ENCODE data around the gene GPC3. TPM values are rescaled to one million over a fixed set of nuclear protein-coding genes. Genes with fewer than 3 reads are reported as not detected.

The GPC3 gene
- total and polyA plus RNA-seq, 4 donors, result 70.5 to 109 (median 76.3) TPM

- WGBS (ENCODE audit: insufficient coverage), result no CpG with 5 or more reads among the region's 3 CpGs
- Histone ChIP-seq H3K36me3 (ENCODE audit: control insufficient read depth, insufficient read depth, low read length) (no peaks in the 10 kb centered on the region), H3K27me3 (ENCODE audit: control insufficient read depth, insufficient read depth, low read length) (no peaks in the 10 kb centered on the region), H3K27ac (ENCODE audit: low read depth, low read length) (no peak overlapping the region), H3K4me3 (ENCODE audit: low read depth, low read length) (no peak overlapping the region), H3K9me3 (ENCODE audit: control insufficient read depth, insufficient read depth, low read length) (peaks cover 2% of the 10 kb centered on the region), H3K4me1 (ENCODE audit: control insufficient read depth, insufficient read depth, low read length) (no peaks in the 10 kb centered on the region)
- DNase-seq (ENCODE audit: low read depth in 4 of 6, low spot score in 6 of 6), result no peak
Measured at GRCh38 chrX:133544115-133544514, 441.3 kb downstream of the GPC3 start.

GRCh38 chrX:133543654-133544053, 441.7 kb downstream of the GPC3 start:
- 91% methylated on average over 1 of the region's 2 CpGs for WGBS (ENCODE audit: insufficient coverage)
- Histone ChIP-seq H3K36me3 (ENCODE audit: control insufficient read depth, insufficient read depth, low read length) (no peaks in the 10 kb centered on the region), H3K4me3 (ENCODE audit: low read depth, low read length) (no peak overlapping the region), H3K9me3 (ENCODE audit: control insufficient read depth, insufficient read depth, low read length) (peaks cover 2% of the 10 kb centered on the region), H3K27me3 (ENCODE audit: control insufficient read depth, insufficient read depth, low read length) (no peaks in the 10 kb centered on the region), H3K4me1 (ENCODE audit: control insufficient read depth, insufficient read depth, low read length) (no peaks in the 10 kb centered on the region), H3K27ac (ENCODE audit: low read depth, low read length) (no peak overlapping the region)
- DNase-seq (ENCODE audit: low read depth in 4 of 6, low spot score in 6 of 6), result no peak

GRCh38 chrX:133542476-133542875, 442.9 kb downstream of the GPC3 start:
- WGBS (ENCODE audit: insufficient coverage), result 56% methylated on average over 2 of the region's 3 CpGs
- DNase-seq (ENCODE audit: low read depth in 4 of 6, low spot score in 6 of 6), result peak in 1 of 6 donors; percentile 68
- Histone ChIP-seq H3K9me3 (ENCODE audit: control insufficient read depth, insufficient read depth, low read length) (peaks cover 2% of the 10 kb centered on the region), H3K4me1 (ENCODE audit: control insufficient read depth, insufficient read depth, low read length) (no peaks in the 10 kb centered on the region), H3K4me3 (ENCODE audit: low read depth, low read length) (no peak overlapping the region), H3K27me3 (ENCODE audit: control insufficient read depth, insufficient read depth, low read length) (no peaks in the 10 kb centered on the region), H3K36me3 (ENCODE audit: control insufficient read depth, insufficient read depth, low read length) (no peaks in the 10 kb centered on the region), H3K27ac (ENCODE audit: low read depth, low read length) (no peak overlapping the region)

GRCh38 chrX:133541021-133541420, 444.4 kb downstream of the GPC3 start:
- DNase-seq (ENCODE audit: low read depth in 4 of 6, low spot score in 6 of 6), result no peak
- Histone ChIP-seq H3K27me3 (ENCODE audit: control insufficient read depth, insufficient read depth, low read length) (no peaks in the 10 kb centered on the region), H3K4me1 (ENCODE audit: control insufficient read depth, insufficient read depth, low read length) (no peaks in the 10 kb centered on the region), H3K36me3 (ENCODE audit: control insufficient read depth, insufficient read depth, low read length) (no peaks in the 10 kb centered on the region), H3K9me3 (ENCODE audit: control insufficient read depth, insufficient read depth, low read length) (peaks cover 2% of the 10 kb centered on the region), H3K4me3 (ENCODE audit: low read depth, low read length) (no peak overlapping the region), H3K27ac (ENCODE audit: low read depth, low read length) (no peak overlapping the region)

GRCh38 chrX:133538148-133538547, 447.2 kb downstream of the GPC3 start:
- no peaks in the 10 kb centered on the region for H3K36me3 ChIP-seq (ENCODE audit: control insufficient read depth, insufficient read depth, low read length)
- no peak for DNase-seq (ENCODE audit: low read depth in 4 of 6, low spot score in 6 of 6)
- 56% methylated on average over 3 of the region's 4 CpGs for WGBS (ENCODE audit: insufficient coverage)
- H3K9me3 ChIP-seq (ENCODE audit: control insufficient read depth, insufficient read depth, low read length), result no peaks in the 10 kb centered on the region
- no peak overlapping the region for H3K4me3 ChIP-seq (ENCODE audit: low read depth, low read length)
- no peaks in the 10 kb centered on the region for H3K27me3 ChIP-seq (ENCODE audit: control insufficient read depth, insufficient read depth, low read length)
- no peaks in the 10 kb centered on the region for H3K4me1 ChIP-seq (ENCODE audit: control insufficient read depth, insufficient read depth, low read length)
- no peak overlapping the region for H3K27ac ChIP-seq (ENCODE audit: low read depth, low read length)

GRCh38 chrX:133537142-133537541, 448.3 kb downstream of the GPC3 start:
- DNase-seq (ENCODE audit: low read depth in 4 of 6, low spot score in 6 of 6), result no peak
- WGBS (ENCODE audit: insufficient coverage), result 78% methylated on average over 3 of the region's 3 CpGs
- Histone ChIP-seq H3K4me3 (ENCODE audit: low read depth, low read length) (no peak overlapping the region), H3K27ac (ENCODE audit: low read depth, low read length) (no peak overlapping the region), H3K27me3 (ENCODE audit: control insufficient read depth, insufficient read depth, low read length) (no peaks in the 10 kb centered on the region), H3K36me3 (ENCODE audit: control insufficient read depth, insufficient read depth, low read length) (no peaks in the 10 kb centered on the region), H3K4me1 (ENCODE audit: control insufficient read depth, insufficient read depth, low read length) (no peaks in the 10 kb centered on the region), H3K9me3 (ENCODE audit: control insufficient read depth, insufficient read depth, low read length) (no peaks in the 10 kb centered on the region)

- no peak overlapping the region for H3K27ac ChIP-seq (ENCODE audit: low read depth, low read length)
- H3K9me3 ChIP-seq (ENCODE audit: control insufficient read depth, insufficient read depth, low read length), result no peaks in the 10 kb centered on the region
- 67% methylated on average over 2 of the region's 2 CpGs for WGBS (ENCODE audit: insufficient coverage)
- H3K36me3 ChIP-seq (ENCODE audit: control insufficient read depth, insufficient read depth, low read length), result no peaks in the 10 kb centered on the region
- no peaks in the 10 kb centered on the region for H3K27me3 ChIP-seq (ENCODE audit: control insufficient read depth, insufficient read depth, low read length)
- H3K4me1 ChIP-seq (ENCODE audit: control insufficient read depth, insufficient read depth, low read length), result no peaks in the 10 kb centered on the region
- no peak for DNase-seq (ENCODE audit: low read depth in 4 of 6, low spot score in 6 of 6)
- no peak overlapping the region for H3K4me3 ChIP-seq (ENCODE audit: low read depth, low read length)
Measured at GRCh38 chrX:133535066-133535465, 450.3 kb downstream of the GPC3 start.

- H3K4me3 ChIP-seq (ENCODE audit: low read depth, low read length), result no peak overlapping the region
- no CpG with 5 or more reads among the region's 4 CpGs for WGBS (ENCODE audit: insufficient coverage)
- no peaks in the 10 kb centered on the region for H3K27me3 ChIP-seq (ENCODE audit: control insufficient read depth, insufficient read depth, low read length)
- no peaks in the 10 kb centered on the region for H3K9me3 ChIP-seq (ENCODE audit: control insufficient read depth, insufficient read depth, low read length)
- H3K4me1 ChIP-seq (ENCODE audit: control insufficient read depth, insufficient read depth, low read length), result no peaks in the 10 kb centered on the region
- H3K27ac ChIP-seq (ENCODE audit: low read depth, low read length), result no peak overlapping the region
- DNase-seq (ENCODE audit: low read depth in 4 of 6, low spot score in 6 of 6), result no peak
- H3K36me3 ChIP-seq (ENCODE audit: control insufficient read depth, insufficient read depth, low read length), result no peaks in the 10 kb centered on the region
Measured at GRCh38 chrX:133534172-133534571, 451.2 kb downstream of the GPC3 start.

- H3K27ac ChIP-seq (ENCODE audit: low read depth, low read length), result no peak overlapping the region
- 50% methylated on average over 2 of the region's 3 CpGs for WGBS (ENCODE audit: insufficient coverage)
- H3K4me1 ChIP-seq (ENCODE audit: control insufficient read depth, insufficient read depth, low read length), result no peaks in the 10 kb centered on the region
- H3K4me3 ChIP-seq (ENCODE audit: low read depth, low read length), result no peak overlapping the region
- H3K9me3 ChIP-seq (ENCODE audit: control insufficient read depth, insufficient read depth, low read length), result no peaks in the 10 kb centered on the region
- no peak for DNase-seq (ENCODE audit: low read depth in 4 of 6, low spot score in 6 of 6)
- H3K27me3 ChIP-seq (ENCODE audit: control insufficient read depth, insufficient read depth, low read length), result no peaks in the 10 kb centered on the region
- H3K36me3 ChIP-seq (ENCODE audit: control insufficient read depth, insufficient read depth, low read length), result no peaks in the 10 kb centered on the region
Measured at GRCh38 chrX:133533249-133533648, 452.1 kb downstream of the GPC3 start.

- Histone ChIP-seq H3K36me3 (ENCODE audit: control insufficient read depth, insufficient read depth, low read length) (no peaks in the 10 kb centered on the region), H3K27ac (ENCODE audit: low read depth, low read length) (no peak overlapping the region), H3K9me3 (ENCODE audit: control insufficient read depth, insufficient read depth, low read length) (no peaks in the 10 kb centered on the region), H3K27me3 (ENCODE audit: control insufficient read depth, insufficient read depth, low read length) (no peaks in the 10 kb centered on the region), H3K4me3 (ENCODE audit: low read depth, low read length) (no peak overlapping the region), H3K4me1 (ENCODE audit: control insufficient read depth, insufficient read depth, low read length) (no peaks in the 10 kb centered on the region)
- no peak for DNase-seq (ENCODE audit: low read depth in 4 of 6, low spot score in 6 of 6)
- WGBS (ENCODE audit: insufficient coverage), result 64% methylated on average over 5 of the region's 6 CpGs
Measured at GRCh38 chrX:133530960-133531359, 454.4 kb downstream of the GPC3 start.

All from spinal cord (tissue), 10 donors.